ENCODE results near the gene AKAP7. TPM values are rescaled to one million over a fixed set of nuclear protein-coding genes. Genes with fewer than 3 reads are reported as not detected.
"Not testable (repeated sequence)": the region's sequence is repeated elsewhere in the genome, so short reads cannot be mapped to it uniquely, and the experiment has no call there.

Gene AKAP7
- total RNA-seq, 1 experiment from 2014 or later: 3.1 TPM

DNA sequence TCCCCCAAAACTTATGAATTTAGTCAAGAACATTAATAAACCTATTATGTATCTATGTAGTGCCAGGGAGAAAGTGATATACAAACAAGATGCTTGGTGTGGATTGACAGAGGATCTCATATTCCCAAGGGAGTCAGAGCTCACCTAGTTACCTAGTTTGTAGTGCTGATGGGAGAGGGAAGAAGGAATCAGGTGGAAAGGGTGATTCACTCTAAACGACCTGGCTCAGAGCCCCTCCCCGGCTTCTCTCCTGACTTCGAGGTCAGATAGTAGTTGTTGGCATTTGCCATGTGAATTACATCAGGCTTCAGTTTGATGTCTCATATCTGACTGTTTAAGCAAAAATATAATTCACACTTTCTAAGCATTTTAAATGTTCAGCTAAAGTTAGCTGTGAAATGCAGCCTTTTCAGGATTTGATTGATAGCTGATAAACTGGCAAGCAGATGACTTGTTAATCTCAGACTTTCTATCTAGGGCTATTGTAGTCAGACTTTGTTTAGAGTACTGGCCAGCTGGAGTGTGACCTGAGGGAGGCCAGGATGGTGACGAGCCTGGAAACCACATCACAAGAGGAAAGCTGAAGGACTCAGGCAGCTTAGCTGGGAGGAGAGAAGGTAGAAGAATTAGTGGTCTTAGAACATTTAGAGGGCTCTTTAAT, 123.7 kb downstream of the AKAP7 start:
- Histone ChIP-seq H3K27ac (ENCODE audit: low read depth, low read length) (no peak overlapping the region), H3K9ac (ENCODE audit: low read length) (no peak overlapping the region), H3K4me2 (ENCODE audit: low read length) (no peak overlapping the region; the same call in 1 of the 2 replicates), H3K27me3 (ENCODE audit: insufficient read depth, low read length) (no peaks in the 10 kb centered on the region), H3K9me2 (ENCODE audit: insufficient read depth) (no peaks in the 10 kb centered on the region), H3K9me3 (ENCODE audit: control insufficient read depth in 1 of 2, insufficient read depth in 1 of 2, low read depth in 1 of 2, low read length in 2 of 2) (no peaks in the 10 kb centered on the region), H3K4me1 (ENCODE audit: control insufficient read depth in 1 of 2, insufficient read depth in 2 of 2, low read length in 2 of 2) (peaks cover 8 to 12% of the 10 kb centered on the region in 2 experiments), H2AFZ (ENCODE audit: low read depth, low read length, poor library complexity, severe bottlenecking) (no peak overlapping the region), H3K36me3 (ENCODE audit: control insufficient read depth in 1 of 2, insufficient read depth in 2 of 2, low read length in 2 of 2) (no peaks in the 10 kb centered on the region), H3K4me3 (replicated peaks in 1 of 2; ENCODE audit: low read depth in 1 of 2, low read length in 2 of 2) (no peak overlapping the region), H4K20me1 (ENCODE audit: insufficient read depth) (no peaks in the 10 kb centered on the region), H3K79me2 (ENCODE audit: insufficient read depth, low read length) (no peaks in the 10 kb centered on the region)
- DNase-seq (ENCODE audit: low read depth, low spot score): peak; percentile 26
- peak; percentile 60; the same call in 1 of the 2 replicates for ATAC-seq
- CTCF ChIA-PET: no interaction called here
- RAD21 ChIA-PET (ENCODE audit: low non-redundant PET in 1 of 2, low total read pairs in 2 of 2, uncharacterized antibody in 2 of 2, unreplicated experiment in 2 of 2): no interaction called here
- TF ChIP-seq SIN3A (IDR thresholded peaks at IDR 0.05; ENCODE audit: low read depth) (0 out of 2 replicates have a peak, but pooled peaks have one; percentile 35), ZFX (IDR thresholded peaks at IDR 0.05) (no peak), TCF7L2 (IDR thresholded peaks at IDR 0.05; ENCODE audit: borderline replicate concordance, extremely low read depth, insufficient read depth, insufficient read length) (no peak), RAD21 (IDR thresholded peaks at IDR 0.05; ENCODE audit: low read depth) (no peak), POLR2AphosphoS5 (IDR thresholded peaks at IDR 0.05; ENCODE audit: low read depth, low read length) (no peak), JUND (IDR thresholded peaks at IDR 0.05) (peak; percentile 36; the same call in 1 of the 2 replicates), CBX3 (IDR thresholded peaks at IDR 0.05; ENCODE audit: low read depth) (0 out of 2 replicates have a peak, but pooled peaks have one; percentile 20), YY1 (IDR thresholded peaks at IDR 0.05; ENCODE audit: extremely low read depth, insufficient replicate concordance, low read depth, low read length) (no peak), EZH2 (IDR thresholded peaks at IDR 0.05) (no peak), FOSL1 (IDR thresholded peaks at IDR 0.05; ENCODE audit: low read depth) (peak; percentile 54), CEBPB (IDR thresholded peaks at IDR 0.05; ENCODE audit: low read depth) (0 out of 2 replicates have a peak, but pooled peaks have one; percentile 26), POLR2A (IDR thresholded peaks at IDR 0.05; ENCODE audit: borderline replicate concordance, extremely low read depth, insufficient read depth, insufficient read length) (no peak), CTCF (IDR thresholded peaks at IDR 0.05 in 2 of 3, conservative IDR thresholded peaks at IDR 0.05 in 1 of 3; ENCODE audit: borderline replicate concordance in 1 of 3, insufficient read depth in 1 of 3, low read depth in 2 of 3, low read length in 2 of 3) (no peak), MAX (IDR thresholded peaks at IDR 0.05) (peak; percentile 53), SRF (IDR thresholded peaks at IDR 0.05; ENCODE audit: low read depth) (no peak; the same call in 1 of the 2 replicates)
- TF ChIP-seq, protein P1, sequence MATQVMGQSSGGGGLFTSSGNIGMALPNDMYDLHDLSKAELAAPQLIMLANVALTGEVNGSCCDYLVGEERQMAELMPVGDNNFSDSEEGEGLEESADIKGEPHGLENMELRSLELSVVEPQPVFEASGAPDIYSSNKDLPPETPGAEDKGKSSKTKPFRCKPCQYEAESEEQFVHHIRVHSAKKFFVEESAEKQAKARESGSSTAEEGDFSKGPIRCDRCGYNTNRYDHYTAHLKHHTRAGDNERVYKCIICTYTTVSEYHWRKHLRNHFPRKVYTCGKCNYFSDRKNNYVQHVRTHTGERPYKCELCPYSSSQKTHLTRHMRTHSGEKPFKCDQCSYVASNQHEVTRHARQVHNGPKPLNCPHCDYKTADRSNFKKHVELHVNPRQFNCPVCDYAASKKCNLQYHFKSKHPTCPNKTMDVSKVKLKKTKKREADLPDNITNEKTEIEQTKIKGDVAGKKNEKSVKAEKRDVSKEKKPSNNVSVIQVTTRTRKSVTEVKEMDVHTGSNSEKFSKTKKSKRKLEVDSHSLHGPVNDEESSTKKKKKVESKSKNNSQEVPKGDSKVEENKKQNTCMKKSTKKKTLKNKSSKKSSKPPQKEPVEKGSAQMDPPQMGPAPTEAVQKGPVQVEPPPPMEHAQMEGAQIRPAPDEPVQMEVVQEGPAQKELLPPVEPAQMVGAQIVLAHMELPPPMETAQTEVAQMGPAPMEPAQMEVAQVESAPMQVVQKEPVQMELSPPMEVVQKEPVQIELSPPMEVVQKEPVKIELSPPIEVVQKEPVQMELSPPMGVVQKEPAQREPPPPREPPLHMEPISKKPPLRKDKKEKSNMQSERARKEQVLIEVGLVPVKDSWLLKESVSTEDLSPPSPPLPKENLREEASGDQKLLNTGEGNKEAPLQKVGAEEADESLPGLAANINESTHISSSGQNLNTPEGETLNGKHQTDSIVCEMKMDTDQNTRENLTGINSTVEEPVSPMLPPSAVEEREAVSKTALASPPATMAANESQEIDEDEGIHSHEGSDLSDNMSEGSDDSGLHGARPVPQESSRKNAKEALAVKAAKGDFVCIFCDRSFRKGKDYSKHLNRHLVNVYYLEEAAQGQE (IDR thresholded peaks at IDR 0.05; ENCODE audit: low read depth): no peak
- POLR2A ChIA-PET: no interaction called here
- intact Hi-C loops (cut with micrococcal nuclease): no loop called here
- no TSS peak for BruUV-seq (replicated peaks)

- DNase-seq (ENCODE audit: low read depth, low spot score); H3K36me3 ChIP-seq (ENCODE audit: control insufficient read depth in 1 of 2, insufficient read depth in 2 of 2, low read length in 2 of 2); H3K4me1 ChIP-seq (ENCODE audit: control insufficient read depth in 1 of 2, insufficient read depth in 2 of 2, low read length in 2 of 2); ATAC-seq; H3K79me2 ChIP-seq (ENCODE audit: insufficient read depth, low read length); H3K9me2 ChIP-seq (ENCODE audit: insufficient read depth); intact Hi-C loops (cut with micrococcal nuclease); BruUV-seq (replicated peaks); H3K9me3 ChIP-seq (ENCODE audit: control insufficient read depth in 1 of 2, insufficient read depth in 1 of 2, low read depth in 1 of 2, low read length in 2 of 2); H2AFZ ChIP-seq (ENCODE audit: low read depth, low read length, poor library complexity, severe bottlenecking); H3K9ac ChIP-seq (ENCODE audit: low read length); H3K27ac ChIP-seq (ENCODE audit: low read depth, low read length); H3K27me3 ChIP-seq (ENCODE audit: insufficient read depth, low read length); H3K4me2 ChIP-seq (ENCODE audit: low read length); CTCF ChIA-PET; POLR2A ChIA-PET; RAD21 ChIA-PET (ENCODE audit: low non-redundant PET in 1 of 2, low total read pairs in 2 of 2, uncharacterized antibody in 2 of 2, unreplicated experiment in 2 of 2); H3K4me3 ChIP-seq (replicated peaks in 1 of 2; ENCODE audit: low read depth in 1 of 2, low read length in 2 of 2); H4K20me1 ChIP-seq (ENCODE audit: insufficient read depth): not testable (repeated sequence)
Observed at GRCh38 chr6:131260960-131261359, 125.7 kb downstream of the AKAP7 start.
